Putamen (tissue), 1 donor: ENCODE data around the gene DST.

Source experiments
- DNase-seq: peaks from one replicate; pipeline ENCODE4 v3.0.0-alpha.2; 2016; ENCODE audit warnings: low spot score

Gene DST

DNA sequence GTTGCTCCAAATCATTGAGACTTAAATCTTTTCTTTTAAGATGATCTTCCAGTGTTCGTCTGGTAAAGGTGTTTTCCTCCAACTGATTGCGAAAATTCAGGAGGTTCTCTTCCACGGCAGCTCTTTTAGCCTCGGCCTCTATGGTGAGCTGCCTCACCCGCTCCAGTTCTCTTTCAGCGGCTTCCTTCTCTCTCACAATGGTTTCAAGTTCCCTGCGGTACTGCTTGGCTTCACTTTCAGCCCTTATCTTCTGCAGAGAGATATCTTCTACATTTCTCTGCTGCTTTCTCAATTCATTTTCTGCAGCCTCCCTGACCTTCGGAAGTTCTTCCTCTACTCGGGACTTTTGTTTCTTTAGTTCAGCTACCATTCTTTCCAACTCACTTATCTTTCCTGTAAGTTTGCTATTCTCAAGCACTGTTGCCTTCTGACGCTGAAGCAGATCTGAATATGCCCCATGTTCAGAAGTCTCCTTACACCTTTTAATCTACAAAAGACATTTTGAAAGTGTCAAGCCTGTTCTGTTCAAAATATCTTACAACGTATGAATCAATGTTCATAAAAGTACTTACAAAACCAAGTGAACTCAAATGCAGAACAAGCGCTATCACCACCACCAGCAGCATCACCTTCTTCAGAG lies 22.3 kb downstream of the DST start:
- DNase-seq, result no peak

DNA sequence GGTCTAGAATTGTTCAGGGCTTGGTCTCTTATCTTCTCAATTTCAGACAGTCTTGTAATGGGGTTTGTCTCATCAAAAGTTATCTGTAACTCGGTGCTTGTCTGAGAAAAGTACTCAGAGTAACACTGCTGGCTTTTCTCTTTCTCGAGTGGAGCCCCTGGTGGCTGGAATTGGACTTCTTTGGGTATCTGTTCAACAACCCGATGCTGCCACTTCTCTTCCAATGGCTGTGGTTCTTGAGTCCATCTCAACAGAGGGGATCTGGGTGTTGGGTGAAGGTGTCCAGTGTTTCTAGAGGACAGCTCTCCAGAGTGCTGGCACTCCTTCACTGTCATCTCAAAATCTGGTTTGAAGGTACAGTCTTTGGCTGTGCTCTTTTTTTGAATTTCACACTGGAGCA lies 24.6 kb downstream of the DST start:
- DNase-seq, result no peak

DNA sequence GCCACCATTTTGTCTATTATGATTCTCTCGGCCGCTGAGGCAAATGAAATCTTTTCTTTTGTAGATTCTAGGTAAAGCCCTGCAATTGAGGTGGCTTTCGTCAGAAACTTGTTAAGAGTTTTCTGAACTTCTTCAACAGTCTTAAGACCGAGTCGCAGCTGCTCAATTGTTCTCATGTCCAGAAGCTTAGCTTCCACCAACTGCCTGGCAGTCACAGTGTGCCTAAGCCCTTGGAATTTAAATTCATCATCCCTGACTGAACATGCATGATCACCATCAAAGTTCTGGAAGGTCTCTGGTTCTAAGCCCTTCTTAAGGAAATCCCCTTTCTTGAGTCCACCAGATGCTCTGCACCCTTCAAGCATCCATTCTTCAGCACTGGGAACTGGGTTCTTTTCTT lies 25.7 kb downstream of the DST start:
- no peak for DNase-seq

DNA sequence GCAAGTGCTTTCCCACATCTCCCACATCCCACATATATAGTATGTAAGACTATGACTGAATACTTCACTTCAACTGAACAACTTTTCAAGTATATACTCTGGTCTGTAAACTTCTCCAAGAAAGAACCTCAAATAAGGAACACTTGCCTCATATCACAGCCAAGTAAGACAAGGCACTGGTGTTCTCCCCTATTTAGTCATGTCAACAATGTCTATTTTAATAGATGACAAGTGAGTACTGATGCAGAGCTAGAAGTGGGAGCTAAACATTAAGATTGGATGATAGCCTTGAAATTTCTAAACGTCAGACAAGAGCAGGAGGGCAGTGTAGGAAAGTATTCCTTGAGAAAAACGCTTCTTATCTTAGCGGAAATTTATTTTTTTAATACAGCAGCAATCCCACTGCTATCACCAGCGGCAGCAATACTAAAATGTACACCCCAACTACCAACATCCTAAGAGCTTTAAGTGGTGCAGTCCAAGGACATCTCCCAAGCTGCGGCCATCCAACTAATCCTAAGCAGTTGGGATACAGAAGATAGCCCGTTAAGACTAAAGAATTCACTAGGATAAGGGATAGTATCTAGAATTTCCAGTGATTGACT lies 29.3 kb downstream of the DST start:
- no peak for DNase-seq

DNA sequence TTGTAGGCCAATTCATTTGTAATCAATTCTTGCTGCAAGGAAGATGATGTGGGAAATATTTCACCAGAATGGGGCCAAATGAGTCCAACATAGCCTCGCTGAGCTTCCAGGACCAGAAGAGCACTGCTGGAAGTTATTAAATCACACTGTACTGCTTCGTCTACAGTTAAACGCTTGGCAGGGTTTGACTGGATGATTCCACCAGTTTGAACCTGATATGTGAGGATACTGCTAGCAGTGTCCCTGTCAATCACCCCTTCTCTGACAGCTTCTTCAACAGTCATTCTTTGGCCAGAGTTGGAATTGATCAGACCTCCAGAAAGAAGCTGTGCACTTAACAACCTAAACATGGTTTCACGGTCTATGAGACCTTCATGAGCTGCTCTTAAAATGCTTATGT lies 34.4 kb downstream of the DST start:
- no peak for DNase-seq

DNA sequence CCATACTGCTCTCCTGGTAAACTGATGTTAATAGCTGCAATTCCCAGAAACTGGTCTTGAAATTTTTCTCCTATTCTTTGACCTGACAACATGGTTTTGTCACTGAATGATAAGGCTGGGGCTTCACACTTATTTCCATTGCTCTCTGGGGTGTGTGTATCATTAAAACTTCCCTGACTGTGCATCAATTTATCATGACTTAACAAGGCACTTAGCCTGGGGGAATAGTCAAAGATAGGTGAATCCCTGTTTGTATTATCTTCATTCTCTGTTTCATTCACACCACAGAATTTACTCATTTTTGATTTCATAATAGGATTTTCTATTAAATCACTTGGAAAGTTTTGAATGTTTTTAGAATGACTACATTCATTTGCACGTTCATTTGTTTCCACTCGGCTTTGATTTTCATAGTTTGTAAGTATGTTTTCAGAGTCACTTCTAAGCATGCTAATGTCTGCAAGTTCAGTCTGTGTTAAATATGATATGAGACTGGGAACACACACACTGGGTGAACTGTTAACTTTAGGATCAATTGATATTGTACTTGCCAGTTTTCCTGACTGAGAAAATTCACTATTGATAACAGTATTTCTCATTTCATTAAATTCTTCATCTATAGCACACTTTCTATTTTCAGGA lies 35.5 kb downstream of the DST start:
- DNase-seq, result no peak

DNA sequence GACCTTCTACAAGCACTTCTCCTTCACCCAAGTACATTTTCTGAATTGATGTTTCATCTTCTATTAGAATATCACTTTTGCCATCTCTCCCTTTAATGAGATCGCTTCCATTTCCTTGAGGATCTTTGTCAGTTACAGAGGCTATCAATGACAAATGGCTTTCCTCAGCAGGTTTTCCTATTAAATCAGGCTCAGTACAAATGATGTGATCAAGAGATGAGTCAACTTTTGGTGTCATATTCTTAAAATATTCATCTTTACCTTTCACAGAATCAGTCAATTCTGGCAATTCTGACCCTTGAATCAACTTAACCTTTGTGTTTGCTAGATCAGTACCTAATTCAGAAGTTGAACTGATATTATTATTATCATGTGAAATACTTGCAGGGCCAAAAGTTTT lies 37.3 kb downstream of the DST start:
- no peak for DNase-seq

DNA sequence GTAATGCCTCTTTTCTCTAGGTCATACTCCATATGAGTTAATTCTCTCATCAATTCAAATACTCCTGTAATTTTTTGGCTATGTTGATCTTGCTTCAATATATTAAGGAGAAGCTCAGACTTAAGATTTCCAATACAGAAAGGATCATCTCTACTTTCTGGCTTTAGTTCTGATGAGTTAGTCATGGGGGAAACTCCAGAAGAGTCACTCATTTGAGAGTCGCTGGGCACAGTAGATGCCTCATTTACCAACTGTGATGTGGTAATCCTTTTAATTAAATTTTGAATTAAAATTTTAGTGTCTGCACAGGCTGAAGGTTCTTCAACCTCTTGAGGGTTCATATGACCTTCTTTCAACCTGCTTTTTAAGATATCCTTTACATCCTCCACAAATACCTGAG lies 38.5 kb downstream of the DST start:
- no peak for DNase-seq

DNA sequence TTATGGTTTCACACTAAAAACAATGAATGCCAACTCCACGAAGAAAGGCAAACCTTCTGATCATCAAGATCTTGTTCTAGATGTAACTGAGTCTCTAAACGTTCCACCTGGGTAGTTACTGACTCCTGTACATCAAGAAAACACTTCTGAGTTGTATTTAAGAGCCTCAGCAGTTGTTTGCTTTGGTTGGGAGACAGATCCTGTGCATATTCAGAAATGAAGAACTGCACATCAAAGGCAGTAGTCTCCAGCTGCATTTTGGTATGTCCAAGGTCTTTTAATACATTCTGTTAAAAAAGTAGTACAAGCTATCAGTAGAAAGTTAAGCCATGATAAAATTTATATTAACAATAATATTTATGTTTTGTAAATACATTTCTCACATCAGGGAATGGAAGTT lies 41.3 kb downstream of the DST start:
- no peak for DNase-seq

DNA sequence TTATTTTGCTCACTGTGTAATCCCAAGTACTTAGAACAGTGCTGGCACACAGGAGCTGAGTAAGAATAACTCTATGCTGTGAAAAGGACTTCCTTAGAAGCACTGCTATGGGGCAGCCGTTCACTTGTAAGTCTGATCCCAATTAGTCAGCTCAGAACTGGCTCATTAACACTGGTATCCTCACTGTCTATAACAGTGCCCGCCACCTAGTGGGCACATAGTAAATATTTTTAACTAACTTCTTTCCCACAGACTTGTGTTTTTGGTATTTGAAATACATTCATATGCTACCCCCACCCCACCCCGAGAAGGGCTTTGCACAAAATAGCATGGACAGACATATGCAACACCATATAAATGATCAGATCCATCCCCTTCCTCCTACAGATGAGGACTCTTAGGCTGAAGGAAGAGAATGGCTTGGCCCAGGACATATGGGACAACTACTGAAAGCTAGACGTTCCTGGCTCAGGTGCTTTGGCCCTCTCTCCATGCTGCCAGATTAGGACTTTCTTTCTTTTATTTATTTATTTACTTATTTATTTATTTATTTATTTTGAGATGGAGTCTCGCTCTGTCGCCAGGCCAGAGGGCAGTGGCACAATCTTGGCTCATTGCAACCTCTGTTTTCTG lies 47.1 kb downstream of the DST start:
- peak; percentile 53 for DNase-seq

DNA sequence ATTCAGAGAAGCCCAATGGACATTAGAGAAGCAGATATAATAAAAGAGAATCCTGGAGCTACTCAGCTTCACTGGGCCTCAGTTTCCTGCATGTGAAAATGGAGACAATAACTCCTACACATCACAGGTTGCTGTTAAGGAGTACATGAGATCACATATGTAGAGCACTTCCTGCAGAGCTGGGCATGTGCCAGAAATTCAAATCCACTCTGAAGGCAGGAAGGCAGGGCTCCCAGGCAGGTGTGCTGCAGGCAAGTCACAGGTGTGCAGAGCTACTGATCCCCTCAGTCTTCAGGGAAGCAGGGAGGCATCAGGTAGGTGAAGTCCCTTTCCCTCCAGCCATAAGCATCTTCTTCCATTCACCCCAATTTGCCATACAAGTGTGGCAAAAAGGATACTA lies 48.0 kb downstream of the DST start:
- no peak for DNase-seq

DNA sequence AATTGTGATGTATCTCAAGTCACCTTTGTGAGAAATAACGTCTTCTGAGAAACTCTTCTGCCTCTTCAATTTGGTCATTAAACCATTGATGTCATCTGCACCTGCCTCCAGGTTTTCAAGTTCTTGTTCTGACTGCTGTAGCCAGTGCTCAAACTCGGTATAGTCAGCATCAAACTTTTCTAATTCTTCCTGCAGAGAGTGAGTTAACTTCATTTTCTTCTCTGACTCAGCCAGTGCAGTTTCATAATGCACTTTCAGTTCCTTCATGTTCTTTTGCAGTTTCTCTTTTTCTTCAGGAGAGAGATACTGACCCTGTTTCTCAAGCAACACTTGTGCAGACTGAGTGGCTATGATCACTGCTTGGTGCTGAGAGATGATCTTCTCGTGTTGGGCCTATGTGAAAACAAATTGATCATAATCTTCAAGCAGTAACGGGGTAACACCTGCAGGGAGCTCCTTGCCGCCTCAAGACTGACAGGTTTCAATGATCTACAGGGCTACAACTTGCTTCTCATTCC lies 48.8 kb downstream of the DST start:
- no peak for DNase-seq

DNA sequence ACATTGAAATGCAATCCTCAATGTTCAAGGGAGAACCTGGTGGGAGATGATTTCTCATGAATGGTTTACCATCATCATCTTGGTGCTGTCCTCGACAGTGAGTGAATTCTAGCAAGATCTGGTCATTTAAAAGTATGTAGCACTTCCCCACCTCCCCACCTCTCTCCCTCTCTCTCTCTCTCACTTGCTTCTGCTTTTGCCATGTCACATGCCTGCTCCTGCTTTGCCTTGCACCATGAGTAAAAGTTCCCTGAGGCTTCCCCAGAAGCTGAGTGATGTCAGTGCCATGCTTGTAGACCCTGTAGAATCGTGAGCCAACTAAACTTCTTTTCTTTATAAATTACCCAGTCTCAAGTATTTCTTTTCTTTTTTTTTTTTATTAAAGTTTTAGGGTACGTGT lies 60.5 kb downstream of the DST start:
- no peak for DNase-seq

DNA sequence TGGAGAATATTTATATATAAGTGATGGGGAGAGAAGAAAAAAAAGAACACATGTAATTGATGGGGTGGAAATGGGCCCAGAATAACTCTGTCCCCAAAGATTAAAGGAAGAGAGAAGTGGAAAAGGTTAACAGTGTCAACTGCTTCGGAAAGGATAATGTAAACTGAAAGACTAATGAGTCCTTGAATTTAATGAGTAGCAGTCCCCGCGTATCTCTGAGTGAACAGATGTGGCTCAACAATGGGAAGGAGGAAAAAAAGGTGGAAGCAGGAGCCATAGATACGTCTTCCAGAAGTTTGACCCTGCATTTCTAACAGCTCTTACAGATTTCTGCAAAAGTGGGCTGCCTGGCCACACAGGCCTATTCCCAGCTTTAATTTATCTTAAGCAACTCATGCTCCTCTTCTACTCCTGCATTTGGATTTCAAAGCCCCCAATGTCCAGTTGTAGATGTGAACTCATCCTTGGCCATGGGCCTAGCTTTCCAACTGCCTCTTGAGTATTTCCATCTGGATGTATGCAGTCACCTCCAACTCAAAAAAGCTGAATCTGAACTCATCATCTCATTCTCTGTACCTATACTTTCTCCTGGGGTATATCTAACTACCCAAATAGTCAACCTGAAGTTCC lies 61.3 kb downstream of the DST start:
- no peak for DNase-seq

DNA sequence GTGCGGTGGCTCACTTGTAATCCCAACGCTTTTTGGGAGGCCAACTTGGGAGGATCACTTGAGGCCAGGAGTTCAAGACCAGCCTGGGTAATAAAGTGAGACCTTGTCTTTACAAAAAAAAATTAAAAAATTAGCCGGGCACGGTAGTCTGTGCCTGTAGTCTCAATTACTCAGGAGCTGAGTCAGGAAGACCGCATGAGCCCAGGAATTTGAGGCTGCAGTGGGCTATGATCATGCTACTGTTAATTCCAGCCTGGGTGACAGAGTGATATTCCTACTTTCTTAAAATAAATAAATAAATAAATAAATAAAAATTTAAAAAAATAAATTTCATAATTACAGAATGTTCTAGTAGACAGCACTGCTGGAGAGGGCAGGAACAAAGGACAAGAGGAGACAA lies 62.4 kb downstream of the DST start:
- DNase-seq, result no peak

DNA sequence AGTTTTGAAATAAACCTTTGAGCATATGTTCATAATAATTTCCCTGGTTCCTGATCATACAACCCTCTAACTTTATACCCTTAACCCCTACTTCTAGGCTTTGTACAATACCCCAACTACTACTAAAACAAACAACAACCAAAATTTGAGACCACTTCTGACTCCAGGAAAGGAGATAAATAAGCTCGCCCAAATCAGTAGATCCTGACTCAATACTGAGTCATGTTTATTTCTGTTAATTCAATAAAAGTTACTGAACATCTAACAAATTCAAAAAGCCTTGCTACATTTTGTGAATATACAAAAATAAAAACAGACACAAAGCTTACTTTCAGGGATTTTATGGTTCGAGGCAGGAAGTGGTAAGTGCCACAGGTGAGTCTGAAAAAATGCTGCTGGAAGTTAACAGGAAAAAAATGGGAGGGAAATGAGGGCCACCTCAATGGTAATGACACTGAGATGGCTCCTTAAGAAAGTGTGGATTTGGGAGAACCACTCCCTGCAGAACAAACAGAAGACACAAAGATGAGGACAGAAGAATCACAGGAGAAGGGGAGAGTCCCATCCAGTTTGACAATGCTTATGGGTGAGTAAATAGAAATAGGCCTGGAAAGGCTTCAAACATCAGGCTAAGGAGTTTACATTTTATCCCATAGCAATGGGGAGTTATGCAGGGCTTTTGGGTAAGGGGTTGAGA lies 63.4 kb downstream of the DST start:
- no peak for DNase-seq

DNA sequence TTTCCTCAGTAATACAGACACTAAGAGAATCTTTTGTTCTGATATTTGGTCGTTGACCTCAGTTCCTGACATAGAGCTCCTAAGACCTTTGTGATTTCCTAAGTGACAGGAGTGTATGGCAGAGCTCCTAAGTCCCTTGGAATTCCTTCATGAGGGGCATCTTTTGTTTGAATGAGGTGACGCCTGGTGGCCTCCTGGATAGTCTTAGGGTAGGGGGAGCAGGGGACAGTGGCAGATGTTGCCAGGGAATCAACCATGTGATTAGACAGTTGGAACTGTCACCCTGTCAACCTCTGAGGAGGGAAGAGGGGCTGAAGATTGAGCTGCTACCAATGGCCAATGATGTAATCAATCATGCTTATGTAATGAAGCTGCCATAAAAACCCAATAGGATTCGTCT lies 67.0 kb downstream of the DST start:
- no peak for DNase-seq

DNA sequence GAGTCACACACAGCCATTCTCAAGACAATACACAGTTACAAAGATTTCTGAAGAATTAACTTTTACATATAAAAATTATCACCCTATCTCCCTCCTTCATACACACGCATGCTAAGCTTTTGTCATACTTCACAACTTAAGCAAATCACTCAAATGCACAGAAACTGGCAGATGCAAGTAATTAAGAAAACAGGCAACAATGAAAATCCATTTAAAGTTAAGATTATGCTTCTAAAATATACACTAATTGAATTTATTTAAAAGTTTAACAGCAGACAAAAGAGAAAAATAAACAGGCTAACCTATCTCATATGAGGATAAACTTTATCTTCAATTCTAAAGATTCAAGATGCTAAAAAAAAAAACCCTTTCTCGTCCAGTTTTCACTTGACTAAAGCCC lies 68.4 kb downstream of the DST start:
- DNase-seq, result no peak

DNA sequence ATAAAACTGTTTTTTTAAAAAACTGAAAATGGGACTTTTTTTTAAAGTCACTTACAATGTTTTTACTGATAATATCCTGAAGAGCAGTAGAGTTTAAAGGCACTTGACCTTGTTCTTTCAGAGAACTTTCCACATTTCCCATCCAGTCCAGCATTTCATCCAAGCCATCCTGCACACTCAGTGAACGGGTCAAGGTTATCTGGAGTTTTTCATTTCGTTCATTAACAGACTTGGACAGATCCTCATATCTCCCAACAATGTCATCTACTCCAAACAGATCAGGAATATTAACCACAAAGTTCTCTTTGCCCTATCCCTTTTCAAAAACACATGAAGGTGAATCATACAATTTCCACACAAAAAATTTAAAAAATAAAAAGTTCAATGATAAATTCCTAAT lies 69.1 kb downstream of the DST start:
- DNase-seq, result no peak

DNA sequence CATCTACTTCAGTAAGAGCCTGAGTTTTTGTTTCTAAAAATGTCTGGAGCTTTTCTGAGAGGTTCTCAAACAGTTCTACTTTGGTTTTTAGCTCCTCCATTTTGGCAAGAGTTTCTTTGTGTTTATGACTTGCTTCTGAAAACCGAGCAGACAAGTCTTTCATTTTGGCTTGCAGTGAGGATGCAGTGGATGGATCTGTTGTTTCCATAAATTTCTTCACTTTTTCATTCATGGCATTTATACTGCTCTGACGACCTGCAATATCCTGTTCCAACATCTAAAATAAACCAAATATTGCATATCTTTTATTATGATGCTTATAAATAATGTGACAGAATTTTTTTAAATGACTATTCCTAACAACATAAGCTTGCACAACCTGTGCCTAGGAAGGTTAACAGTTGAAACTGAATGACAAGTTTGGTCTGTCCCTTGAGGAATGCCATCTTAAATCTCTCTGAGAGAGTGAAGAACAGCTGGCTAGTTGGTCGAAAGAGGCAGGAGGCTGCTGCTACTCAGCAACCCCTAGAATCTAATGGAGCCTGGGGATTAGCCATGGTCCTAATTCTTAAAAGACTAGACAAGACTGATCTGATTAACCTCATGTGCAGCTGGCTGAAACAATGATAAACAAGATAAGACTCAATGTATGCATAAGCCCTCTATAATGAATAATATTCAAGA lies 69.8 kb downstream of the DST start:
- DNase-seq, result no peak

DNA sequence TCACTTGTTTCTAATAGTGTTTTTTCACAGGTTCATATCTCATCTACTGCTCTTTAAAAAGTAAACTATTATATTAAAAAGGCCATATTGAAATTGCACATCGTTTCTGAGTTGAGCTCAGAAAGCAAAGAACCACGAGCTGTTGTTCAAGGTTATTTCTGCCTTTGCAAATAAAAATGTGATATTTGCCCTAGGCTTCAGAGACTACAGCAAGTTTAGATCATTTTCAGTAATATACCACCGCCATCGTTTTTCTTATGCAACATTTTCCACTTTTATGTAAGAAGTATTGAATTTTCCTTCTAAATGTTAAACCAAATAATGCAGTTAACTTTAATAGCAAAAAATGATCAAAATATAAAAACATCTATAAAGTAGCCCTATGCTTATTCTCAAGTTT lies 71.1 kb downstream of the DST start:
- no peak for DNase-seq
